Breast epithelium (tissue), 3 donors: Measurements from ENCODE around the gene POLA1.

Source experiments
- CTCF ChIP-seq, 3 donors: fragments of 450-650 bp; IDR thresholded peaks; one replicate each; pipeline ENCODE4 v1.5.1; 2016 to 2017; ENCODE audit warnings: antibody characterized with exemption in 3 of 3, mild to moderate bottlenecking in 3 of 3, moderate library complexity in 3 of 3
- POLR2AphosphoS5 ChIP-seq, 3 donors: sonication (generic); formaldehyde crosslinking; IDR thresholded peaks; one replicate each; pipeline ENCODE4 v1.6.1; 2017; ENCODE audit warnings: antibody characterized with exemption in 3 of 3

- TF ChIP-seq CTCF (IDR thresholded peaks at IDR 0.05) (no peak), POLR2AphosphoS5 (IDR thresholded peaks at IDR 0.05) (no peak)
These were observed 102.5 kb downstream of the POLA1 start for GRCh38 chrX:24796204-24796603.
